H1 (cell line): ENCODE data around the gene CASK. TPM values are rescaled to one million over a fixed set of nuclear protein-coding genes. Genes with fewer than 3 reads are reported as not detected.

Source experiments
- KDM4A ChIP-seq: IDR thresholded peaks from one replicate; pipeline ENCODE4 v1.7.1; 2012; ENCODE audit warnings: low read depth, mild to moderate bottlenecking, moderate library complexity, low read length, inconsistent platforms; ENCODE audit not compliant: severe bottlenecking
- polyA plus RNA-seq, 7 experiments: library from polyadenylated mRNA; depleted of rRNA in 3 of 7; stranded (reverse) in 5 of 7; unstranded in 2 of 7; fragments of >200 nt in 5 of 7; fragments of 200-250 nt in 2 of 7; gene quantifications; 1 replicate in 5 of 7; 2 replicates in 1 of 7; 4 replicates in 1 of 7; pipeline versions ENCODE4 v1.2.1 to v1.2.3, GENCODE V29; 2011 to 2013; ENCODE audit warnings: missing spikeins in 2 of 7, mixed read lengths in 2 of 7
- total RNA-seq: library from RNA; stranded (reverse); fragmentation: NEBNext Ultra II Directional; extraction: Animal tissue kit (Norgen Biotek cat#: 25700); gene quantifications from 2 replicates; pipeline ENCODE4 v1.2.1, GENCODE V29; 2021

Gene CASK
- total and polyA plus RNA-seq, 2 of the 8 experiments (the other 6 are each of a cell fraction or from before 2014, with no cell fraction given) = 21.6 to 55.1 TPM

DNA sequence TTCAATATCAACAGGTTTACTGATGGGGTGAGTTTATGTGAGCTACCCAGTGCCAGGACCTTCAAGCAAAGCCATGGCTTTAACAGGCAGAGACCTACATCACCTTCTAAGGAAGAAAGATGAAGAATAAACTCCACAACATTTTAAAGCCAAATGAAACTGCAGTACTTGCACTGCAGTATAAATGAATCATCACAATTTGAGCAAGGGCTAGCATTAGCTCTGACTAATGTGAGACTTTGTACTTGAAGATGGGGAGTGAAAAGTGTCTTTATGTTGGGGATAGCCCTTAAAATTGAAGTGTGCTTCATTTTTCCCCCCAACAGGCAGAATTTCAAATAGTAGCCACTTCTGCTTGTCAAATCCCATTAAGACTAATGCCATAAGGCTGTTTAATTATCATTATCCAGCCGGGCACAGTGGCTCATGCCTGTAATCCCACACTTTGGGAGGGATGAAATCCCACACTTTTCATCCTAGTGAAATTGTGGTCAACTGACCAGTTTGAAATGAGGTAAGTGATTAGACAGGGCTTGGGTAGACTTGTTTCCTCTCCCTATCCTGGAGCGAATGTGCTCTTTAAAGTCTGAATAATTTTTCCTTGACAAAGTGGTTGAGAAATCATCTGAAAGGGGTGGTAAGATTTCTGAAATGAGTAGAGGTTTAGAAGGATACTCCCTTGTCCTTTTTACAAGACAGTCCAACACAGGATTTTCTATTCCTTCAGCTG lies 261.8 kb downstream of the CASK start (continued):
- TF ChIP-seq KDM4A = no peak
